Measurements from ENCODE around the gene NR1H3. TPM values are rescaled to one million over a fixed set of nuclear protein-coding genes. Genes with fewer than 3 reads are reported as not detected.
A peak's percentile ranks its signal among the peaks of the same experiment; 100 is the strongest.

The NR1H3 gene
- total RNA-seq, 3 donors from 2014 or later (not counting 1 experiment from before 2014, with no cell fraction given): 11.3 to 26.0 (median 13.5) TPM

- Histone ChIP-seq H3K4me3 (ENCODE audit: low read length) (no peak overlapping the region), H3K9me3 (ENCODE audit: control insufficient read depth, insufficient read depth, low read length) (no peaks in the 10 kb centered on the region), H3K36me3 (ENCODE audit: control insufficient read depth, insufficient read depth, low read length) (peaks cover 45% of the 10 kb centered on the region), H3K4me1 (ENCODE audit: control insufficient read depth, insufficient read depth, low read length) (peaks cover 25% of the 10 kb centered on the region), H3K27me3 (ENCODE audit: control insufficient read depth, insufficient read depth, low read length) (no peaks in the 10 kb centered on the region), H3K27ac (ENCODE audit: low read length) (no peak overlapping the region)
- Mint-ChIP-seq H3K4me3 (no peak overlapping the region), H3K27ac (no peak overlapping the region), H3K27me3 (ENCODE audit: low read depth in 2 of 2) (no peaks in the 10 kb centered on the region), H3K4me1 (peaks cover 26 to 30% of the 10 kb centered on the region in 2 donors), H3K9me3 (no peaks in the 10 kb centered on the region), H3K36me3 (peaks cover 8% of the 10 kb centered on the region)
- no peak for ATAC-seq
- DNase-seq: no peak
- intact Hi-C loops (cut with micrococcal nuclease): no loop called here
- no peak for TF ChIP-seq CTCF (IDR thresholded peaks at IDR 0.05)
- 95% methylated on average over 22 of the region's 23 CpGs for WGBS (ENCODE audit: insufficient coverage)
These were observed 13.1 kb upstream of the NR1H3 start for GRCh38 chr11:47244448-47245350.

GRCh38 chr11:47245611-47246357 is 12.0 kb upstream of the NR1H3 start:
- H3K36me3 ChIP-seq (ENCODE audit: control insufficient read depth, insufficient read depth, low read length): peaks cover 37% of the 10 kb centered on the region
- H3K9me3 ChIP-seq (ENCODE audit: control insufficient read depth, insufficient read depth, low read length): no peaks in the 10 kb centered on the region
- no peak overlapping the region for H3K4me3 ChIP-seq (ENCODE audit: low read length)
- Mint-ChIP-seq H3K4me3 (no peak overlapping the region), H3K36me3 (peaks cover 8% of the 10 kb centered on the region), H3K9me3 (no peaks in the 10 kb centered on the region), H3K27me3 (ENCODE audit: low read depth in 2 of 2) (no peaks in the 10 kb centered on the region), H3K27ac (no peak overlapping the region), H3K4me1 (peaks cover 26 to 30% of the 10 kb centered on the region in 2 donors)
- no peak for ATAC-seq
- TF ChIP-seq CTCF (IDR thresholded peaks at IDR 0.05): no peak
- H3K4me1 ChIP-seq (ENCODE audit: control insufficient read depth, insufficient read depth, low read length): peaks cover 25% of the 10 kb centered on the region
- no peaks in the 10 kb centered on the region for H3K27me3 ChIP-seq (ENCODE audit: control insufficient read depth, insufficient read depth, low read length)
- DNase-seq: peak in 1 of 2 donors; percentile 1
- intact Hi-C loops (cut with micrococcal nuclease): no loop called here
- WGBS (ENCODE audit: insufficient coverage): 92% methylated on average over 11 of the region's 11 CpGs
- no peak overlapping the region for H3K27ac ChIP-seq (ENCODE audit: low read length)

- Mint-ChIP-seq H3K9me3 (no peaks in the 10 kb centered on the region), H3K27me3 (ENCODE audit: low read depth in 2 of 2) (no peaks in the 10 kb centered on the region), H3K4me3 (peak overlapping the region; percentile 99), H3K27ac (no peak overlapping the region), H3K4me1 (peaks cover 26% of the 10 kb centered on the region in 2 donors), H3K36me3 (no peaks in the 10 kb centered on the region)
- Histone ChIP-seq H3K4me1 (ENCODE audit: control insufficient read depth, insufficient read depth, low read length) (peaks cover 25% of the 10 kb centered on the region), H3K27ac (ENCODE audit: low read length) (no peak overlapping the region), H3K27me3 (ENCODE audit: control insufficient read depth, insufficient read depth, low read length) (no peaks in the 10 kb centered on the region), H3K9me3 (ENCODE audit: control insufficient read depth, insufficient read depth, low read length) (no peaks in the 10 kb centered on the region), H3K36me3 (ENCODE audit: control insufficient read depth, insufficient read depth, low read length) (peaks cover 25% of the 10 kb centered on the region), H3K4me3 (ENCODE audit: low read length) (no peak overlapping the region)
- no peak for TF ChIP-seq CTCF (IDR thresholded peaks at IDR 0.05)
- intact Hi-C loops (cut with micrococcal nuclease): no loop called here
- 89% methylated on average over 5 of the region's 5 CpGs for WGBS (ENCODE audit: insufficient coverage)
- peak in 1 of 2 donors; percentile 1 for DNase-seq
- no peak for ATAC-seq
These were observed 10.3 kb upstream of the NR1H3 start for GRCh38 chr11:47247502-47247901.
